Neural progenitor cell (in vitro differentiated cells): Measurements from ENCODE around the gene ART3.

Experiments used
- EZH2 ChIP-seq: fragments of 200-600 bp; sonication (generic); IDR thresholded peaks from 2 replicates; pipeline ENCODE4 v1.6.1; 2017; ENCODE audit warnings: antibody characterized with exemption, mild to moderate bottlenecking, moderate library complexity
- EZH2phosphoT487 ChIP-seq: fragments of 200-600 bp; sonication (generic); IDR thresholded peaks from 2 replicates; pipeline ENCODE4 v1.6.1; 2017; ENCODE audit warnings: antibody characterized with exemption
- TF ChIP-seq, protein P1 (sequence below): fragments of 200-600 bp; sonication (generic); IDR thresholded peaks from 2 replicates; pipeline ENCODE4 v1.5.1; 2017; ENCODE audit warnings: antibody characterized with exemption, mild to moderate bottlenecking

- TF ChIP-seq, protein P1, sequence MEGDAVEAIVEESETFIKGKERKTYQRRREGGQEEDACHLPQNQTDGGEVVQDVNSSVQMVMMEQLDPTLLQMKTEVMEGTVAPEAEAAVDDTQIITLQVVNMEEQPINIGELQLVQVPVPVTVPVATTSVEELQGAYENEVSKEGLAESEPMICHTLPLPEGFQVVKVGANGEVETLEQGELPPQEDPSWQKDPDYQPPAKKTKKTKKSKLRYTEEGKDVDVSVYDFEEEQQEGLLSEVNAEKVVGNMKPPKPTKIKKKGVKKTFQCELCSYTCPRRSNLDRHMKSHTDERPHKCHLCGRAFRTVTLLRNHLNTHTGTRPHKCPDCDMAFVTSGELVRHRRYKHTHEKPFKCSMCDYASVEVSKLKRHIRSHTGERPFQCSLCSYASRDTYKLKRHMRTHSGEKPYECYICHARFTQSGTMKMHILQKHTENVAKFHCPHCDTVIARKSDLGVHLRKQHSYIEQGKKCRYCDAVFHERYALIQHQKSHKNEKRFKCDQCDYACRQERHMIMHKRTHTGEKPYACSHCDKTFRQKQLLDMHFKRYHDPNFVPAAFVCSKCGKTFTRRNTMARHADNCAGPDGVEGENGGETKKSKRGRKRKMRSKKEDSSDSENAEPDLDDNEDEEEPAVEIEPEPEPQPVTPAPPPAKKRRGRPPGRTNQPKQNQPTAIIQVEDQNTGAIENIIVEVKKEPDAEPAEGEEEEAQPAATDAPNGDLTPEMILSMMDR = no peak
- TF ChIP-seq EZH2 = no peak
- TF ChIP-seq EZH2phosphoT487 = no peak
Measured at GRCh38 chr4:76028350-76028765, 46.2 kb upstream of the ART3 start.
